ENCODE results near the gene ZNF530. TPM values are rescaled to one million over a fixed set of nuclear protein-coding genes. Genes with fewer than 3 reads are reported as not detected.

The ZNF530 gene
- total RNA-seq, 2 donors from 2014 or later, result 1.2 to 4.1 TPM

DNA sequence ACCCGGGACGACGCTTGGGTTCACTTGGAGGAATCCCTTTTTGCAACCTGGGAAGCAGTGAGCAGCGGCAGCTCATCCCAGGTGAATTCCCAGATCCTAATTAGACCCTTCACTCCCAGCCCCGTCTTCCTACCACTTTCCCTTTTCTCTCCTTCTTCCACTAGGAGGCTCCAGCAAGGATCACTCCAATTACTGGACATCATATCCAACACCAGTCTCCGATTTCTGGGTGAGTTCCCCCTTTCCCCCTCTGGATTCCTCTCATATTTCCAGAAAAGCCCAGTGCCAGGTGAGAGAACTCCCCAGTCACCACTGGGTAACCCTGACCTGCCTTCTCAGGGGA is 51.9 kb downstream of the ZNF530 start:
- H3K9me3 ChIP-seq, result no peaks in the 10 kb centered on the region
- DNase-seq, result no peak
- H3K9ac ChIP-seq (ENCODE audit: low read depth in 2 of 2, low read length in 2 of 2), result no peak overlapping the region
- intact Hi-C loops (cut with DNase I), result no loop called here
- TF ChIP-seq, protein P1, sequence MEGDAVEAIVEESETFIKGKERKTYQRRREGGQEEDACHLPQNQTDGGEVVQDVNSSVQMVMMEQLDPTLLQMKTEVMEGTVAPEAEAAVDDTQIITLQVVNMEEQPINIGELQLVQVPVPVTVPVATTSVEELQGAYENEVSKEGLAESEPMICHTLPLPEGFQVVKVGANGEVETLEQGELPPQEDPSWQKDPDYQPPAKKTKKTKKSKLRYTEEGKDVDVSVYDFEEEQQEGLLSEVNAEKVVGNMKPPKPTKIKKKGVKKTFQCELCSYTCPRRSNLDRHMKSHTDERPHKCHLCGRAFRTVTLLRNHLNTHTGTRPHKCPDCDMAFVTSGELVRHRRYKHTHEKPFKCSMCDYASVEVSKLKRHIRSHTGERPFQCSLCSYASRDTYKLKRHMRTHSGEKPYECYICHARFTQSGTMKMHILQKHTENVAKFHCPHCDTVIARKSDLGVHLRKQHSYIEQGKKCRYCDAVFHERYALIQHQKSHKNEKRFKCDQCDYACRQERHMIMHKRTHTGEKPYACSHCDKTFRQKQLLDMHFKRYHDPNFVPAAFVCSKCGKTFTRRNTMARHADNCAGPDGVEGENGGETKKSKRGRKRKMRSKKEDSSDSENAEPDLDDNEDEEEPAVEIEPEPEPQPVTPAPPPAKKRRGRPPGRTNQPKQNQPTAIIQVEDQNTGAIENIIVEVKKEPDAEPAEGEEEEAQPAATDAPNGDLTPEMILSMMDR (IDR thresholded peaks at IDR 0.05), result no peak
- no peaks in the 10 kb centered on the region for H3K4me1 ChIP-seq
- H3K4me3 ChIP-seq, result no peak overlapping the region
- no peaks in the 10 kb centered on the region for H3K36me3 ChIP-seq
- H3K27me3 ChIP-seq, result no peaks in the 10 kb centered on the region
- no peak overlapping the region for H3K27ac ChIP-seq

DNA sequence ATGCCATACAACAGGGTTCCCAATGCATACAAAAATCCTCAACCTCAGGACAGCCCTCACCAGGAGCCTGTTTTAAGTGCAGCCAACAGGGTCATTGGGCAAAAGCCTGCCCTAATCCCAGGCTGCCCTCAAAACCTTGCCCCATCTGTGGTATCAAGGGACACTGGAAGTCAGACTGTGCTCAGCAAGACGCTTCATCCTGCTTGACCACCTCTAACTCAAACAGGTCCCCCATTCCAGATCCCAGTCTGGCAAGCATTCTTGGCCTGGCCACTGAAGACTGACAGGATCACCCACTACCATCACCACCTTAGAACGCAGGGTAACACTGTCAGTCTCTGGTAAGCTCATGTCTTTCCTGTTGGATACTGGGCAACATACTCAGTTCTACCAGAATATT is 54.0 kb downstream of the ZNF530 start:
- no peaks in the 10 kb centered on the region for H3K4me1 ChIP-seq
- no peak overlapping the region for H3K4me3 ChIP-seq
- no peaks in the 10 kb centered on the region for H3K36me3 ChIP-seq
- no peak overlapping the region for H3K27ac ChIP-seq
- no peak overlapping the region for H3K9ac ChIP-seq (ENCODE audit: low read depth in 2 of 2, low read length in 2 of 2)
- intact Hi-C loops (cut with DNase I), result no loop called here
- no peak for DNase-seq
- TF ChIP-seq, protein P1 (IDR thresholded peaks at IDR 0.05), result no peak
- no peaks in the 10 kb centered on the region for H3K27me3 ChIP-seq
- H3K9me3 ChIP-seq, result no peaks in the 10 kb centered on the region

DNA sequence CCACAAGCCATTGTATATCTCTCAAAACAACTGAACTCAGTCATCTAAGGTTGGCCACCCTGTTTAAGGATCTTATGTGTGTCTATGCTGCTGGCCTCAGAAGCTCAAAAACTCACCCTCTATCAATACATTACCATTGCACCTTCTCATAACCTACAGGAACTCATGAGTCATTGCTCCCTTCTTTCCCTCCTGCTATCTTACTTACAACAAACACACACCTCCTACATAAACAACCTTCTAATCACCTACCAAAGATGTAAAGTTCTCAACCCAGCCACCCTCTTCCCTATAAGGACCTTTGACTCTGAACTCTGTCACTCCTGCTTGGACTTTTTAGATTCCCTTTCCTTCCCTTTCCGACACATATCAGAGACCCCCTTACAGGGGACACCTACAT is 55.8 kb downstream of the ZNF530 start:
- TF ChIP-seq, protein P1 (IDR thresholded peaks at IDR 0.05), result no peak
- no peak overlapping the region for H3K27ac ChIP-seq
- intact Hi-C loops (cut with DNase I), result no loop called here
- H3K36me3 ChIP-seq, result no peaks in the 10 kb centered on the region
- H3K27me3 ChIP-seq, result no peaks in the 10 kb centered on the region
- no peak overlapping the region for H3K4me3 ChIP-seq
- DNase-seq, result no peak
- no peaks in the 10 kb centered on the region for H3K4me1 ChIP-seq
- no peaks in the 10 kb centered on the region for H3K9me3 ChIP-seq
- no peak overlapping the region for H3K9ac ChIP-seq (ENCODE audit: low read depth in 2 of 2, low read length in 2 of 2)

DNA sequence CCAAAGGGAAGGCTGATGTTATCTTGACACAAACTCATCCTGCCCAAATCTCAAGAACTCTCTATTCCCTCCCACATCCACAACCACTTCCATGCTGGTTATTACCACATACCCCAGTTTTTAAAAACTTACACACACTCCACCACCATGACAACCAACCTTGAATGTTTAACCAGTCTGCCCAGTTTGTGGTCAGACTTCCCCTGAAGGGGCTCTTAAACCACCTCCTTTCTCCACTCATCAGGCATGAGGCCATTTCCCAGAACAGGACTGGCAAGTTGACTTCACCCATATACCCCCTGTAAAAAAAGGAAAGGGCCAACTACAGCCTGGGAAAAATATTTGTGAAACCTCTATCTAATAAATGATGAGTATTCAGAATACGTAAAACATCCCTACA is 56.7 kb downstream of the ZNF530 start:
- no peak for DNase-seq
- intact Hi-C loops (cut with DNase I), result no loop called here
- Histone ChIP-seq H3K27me3 (no peaks in the 10 kb centered on the region), H3K9ac (ENCODE audit: low read depth in 2 of 2, low read length in 2 of 2) (no peak overlapping the region), H3K4me3 (no peak overlapping the region), H3K4me1 (no peaks in the 10 kb centered on the region), H3K9me3 (no peaks in the 10 kb centered on the region), H3K27ac (no peak overlapping the region), H3K36me3 (no peaks in the 10 kb centered on the region)
- TF ChIP-seq, protein P1 (IDR thresholded peaks at IDR 0.05), result no peak

Other genes starting within 250 kb of the ZNF530 start
- 1 to 10 TPM; 3.6 TPM for gene ZNF304, start 248.6 kb upstream of the ZNF530 start, total RNA-seq
- 1 to 10 TPM; 3.8 to 4.6 TPM for gene TRAPPC2B, start 236.3 kb upstream of the ZNF530 start, total RNA-seq
- gene ZNF547, start 236.3 kb upstream of the ZNF530 start, total RNA-seq, result 1 to 10 TPM; 1.2 to 2.3 TPM
- gene ZNF548, start 210.0 kb upstream of the ZNF530 start, total RNA-seq, result 1 to 10 TPM; 6.5 to 7.6 TPM
- 1 to 10 TPM; 6.2 to 6.9 TPM for gene ZNF17, start 188.7 kb upstream of the ZNF530 start, total RNA-seq
- 1 to 10 TPM; 9.2 to 9.3 TPM for gene ZNF749, start 164.6 kb upstream of the ZNF530 start, total RNA-seq
- gene VN1R1, start 142.7 kb upstream of the ZNF530 start, total RNA-seq, result under 1 TPM; 0.21 to 0.25 TPM
- 1 to 10 TPM; 3.5 to 5.3 TPM for gene ZNF772, start 122.3 kb upstream of the ZNF530 start, total RNA-seq
- 1 to 10 TPM; 3.6 to 4.4 TPM for gene ZNF419, start 112.1 kb upstream of the ZNF530 start, total RNA-seq
- 1 to 10 TPM; 4.7 to 5.3 TPM for gene ZNF773, start 99.9 kb upstream of the ZNF530 start, total RNA-seq
- gene ZNF549, start 72.5 kb upstream of the ZNF530 start, total RNA-seq, result 1 to 10 TPM; 2.6 to 2.8 TPM
- gene ZNF550, start 40.0 kb upstream of the ZNF530 start, total RNA-seq, result 1 to 10 TPM; 4.0 to 5.1 TPM
- gene ZNF416, start 21.0 kb upstream of the ZNF530 start, total RNA-seq, result 1 to 10 TPM; 2.2 to 3.5 TPM
- gene ZIK1, start 15.7 kb upstream of the ZNF530 start, total RNA-seq, result 1 to 10 TPM; 1.3 to 1.8 TPM
- gene ZNF134, start 14.4 kb downstream of the ZNF530 start, total RNA-seq, result 1 to 10 TPM; 5.8 to 7.7 TPM
- 1 to 10 TPM; 6.0 to 6.1 TPM for gene ZNF211, start 33.3 kb downstream of the ZNF530 start, total RNA-seq
- gene ZSCAN4, start 69.0 kb downstream of the ZNF530 start, total RNA-seq, result not detected
- gene ZNF551, start 82.1 kb downstream of the ZNF530 start, total RNA-seq, result 1 to 10 TPM; 4.7 to 5.9 TPM
- 1 to 10 TPM in 1 of 2 donors, under 1 TPM in 1; 0.67 to 2.0 TPM for gene ZNF154, start 109.3 kb downstream of the ZNF530 start, total RNA-seq
- gene ZNF671, start 127.7 kb downstream of the ZNF530 start, total RNA-seq, result 1 to 10 TPM; 2.9 TPM
- gene ZNF776, start 146.9 kb downstream of the ZNF530 start, total RNA-seq, result 10 to 100 TPM; 13.5 to 14.5 TPM
- gene ZNF586, start 169.8 kb downstream of the ZNF530 start, total RNA-seq, result 10 to 100 TPM; 13.1 to 17.6 TPM
- gene ZNF552, start 215.0 kb downstream of the ZNF530 start, total RNA-seq, result 10 to 100 TPM; 21.7 to 24.8 TPM
- 10 to 100 TPM; 12.5 to 22.3 TPM for gene ZNF587B, start 230.4 kb downstream of the ZNF530 start, total RNA-seq
- gene ZNF587, start 250.0 kb downstream of the ZNF530 start, total RNA-seq, result 10 to 100 TPM; 46.4 to 70.7 TPM